HG03025 (cell line): ENCODE data around the gene FAM78B.

Experiments
- ATAC-seq: cut with Tn5 transposase; IDR thresholded peaks from one replicate; pipeline ENCODE4 v1.9.1; 2021; ENCODE audit warnings: mild to moderate bottlenecking, moderate library complexity; ENCODE audit not compliant: unreplicated experiment, low FRiP score

FAM78B gene

GRCh38 chr1:166122873-166123466 is 43.8 kb downstream of the FAM78B start:
- no peak for ATAC-seq

DNA sequence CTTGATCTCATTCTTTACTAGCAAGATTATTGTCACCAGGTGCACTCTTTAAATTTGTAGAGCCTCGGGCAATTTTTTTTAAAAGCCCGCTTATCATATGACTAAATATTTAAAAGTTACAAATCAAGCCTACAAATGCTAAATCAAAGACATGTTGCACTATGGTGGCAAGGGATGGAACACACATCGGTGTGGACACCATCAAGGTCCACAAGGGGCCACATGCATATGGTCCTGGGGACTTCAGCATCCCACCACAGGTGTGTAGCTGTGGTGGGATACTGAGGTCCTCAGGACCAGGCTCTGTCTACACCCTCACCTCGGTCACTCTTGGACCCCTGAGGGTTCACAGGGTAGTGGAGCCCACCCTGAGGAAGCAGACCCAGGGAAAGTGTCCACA is 45.8 kb downstream of the FAM78B start:
- no peak for ATAC-seq

- ATAC-seq, result no peak
These were observed 46.5 kb downstream of the FAM78B start for GRCh38 chr1:166120281-166120680.

- no peak for ATAC-seq
These were observed 47.3 kb downstream of the FAM78B start for GRCh38 chr1:166119471-166119965.

- ATAC-seq, result no peak
These were observed 49.0 kb downstream of the FAM78B start for GRCh38 chr1:166117776-166118175.

- ATAC-seq, result no peak
These were observed 50.8 kb downstream of the FAM78B start for GRCh38 chr1:166116026-166116425.

- no peak for ATAC-seq
These were observed 52.4 kb downstream of the FAM78B start for GRCh38 chr1:166114419-166114818.

DNA sequence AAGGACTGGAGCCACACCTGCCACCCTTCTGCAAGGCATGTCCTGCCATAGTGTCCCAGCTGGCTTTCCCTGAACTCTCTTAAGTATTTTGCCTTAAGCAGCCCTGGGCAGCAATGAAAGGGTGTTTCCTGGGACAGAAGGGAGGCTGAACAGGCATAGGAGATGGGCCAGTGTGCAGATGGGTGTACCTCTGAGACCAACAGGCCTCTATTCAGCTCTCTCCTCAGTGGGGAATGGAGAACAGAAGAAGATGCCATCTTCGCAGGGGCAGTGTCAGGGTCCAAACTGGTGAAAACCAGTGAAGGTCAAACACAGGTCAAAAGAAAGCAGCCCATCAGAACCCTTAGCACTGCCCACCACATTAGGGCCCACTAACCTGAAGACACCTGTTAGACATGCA is 53.2 kb downstream of the FAM78B start:
- ATAC-seq, result no peak

DNA sequence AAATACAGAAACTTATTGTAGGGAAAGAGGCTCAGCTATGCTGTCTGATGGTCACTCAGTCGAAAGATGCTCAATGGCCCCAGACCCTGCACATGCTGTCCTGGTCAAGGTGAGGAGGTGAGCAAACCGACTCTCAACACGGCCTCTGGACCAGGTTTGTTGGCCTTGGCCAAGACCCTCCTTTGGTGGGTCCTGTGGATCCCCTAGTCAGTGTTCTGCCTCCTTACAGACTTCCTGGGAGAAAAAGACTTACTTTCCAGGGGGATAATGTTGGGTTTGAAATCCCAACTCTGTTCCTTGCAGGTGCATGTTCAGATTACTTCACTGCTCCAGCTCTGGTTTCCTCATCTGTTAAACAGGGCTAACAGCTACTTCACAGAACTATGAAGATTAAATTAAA is 53.8 kb downstream of the FAM78B start:
- ATAC-seq, result no peak

DNA sequence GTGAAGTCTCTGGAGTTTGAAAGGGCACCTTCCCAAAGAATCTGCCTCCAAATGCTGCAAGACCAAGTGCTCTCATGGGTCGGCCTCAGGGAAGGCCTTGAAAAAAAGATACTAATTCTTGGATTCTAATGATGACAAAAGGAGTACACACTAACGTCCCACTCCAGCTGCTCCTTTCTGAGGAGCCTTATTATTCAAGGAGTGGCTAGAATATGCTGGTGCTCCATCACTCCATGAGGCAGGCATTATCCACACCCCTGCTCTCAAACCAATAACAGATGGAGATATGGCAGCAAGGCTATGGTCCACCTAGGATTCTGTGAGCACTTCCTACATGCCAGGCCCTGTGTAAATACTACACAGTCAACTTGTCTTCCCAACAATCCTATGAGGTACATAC is 54.4 kb downstream of the FAM78B start:
- no peak for ATAC-seq

DNA sequence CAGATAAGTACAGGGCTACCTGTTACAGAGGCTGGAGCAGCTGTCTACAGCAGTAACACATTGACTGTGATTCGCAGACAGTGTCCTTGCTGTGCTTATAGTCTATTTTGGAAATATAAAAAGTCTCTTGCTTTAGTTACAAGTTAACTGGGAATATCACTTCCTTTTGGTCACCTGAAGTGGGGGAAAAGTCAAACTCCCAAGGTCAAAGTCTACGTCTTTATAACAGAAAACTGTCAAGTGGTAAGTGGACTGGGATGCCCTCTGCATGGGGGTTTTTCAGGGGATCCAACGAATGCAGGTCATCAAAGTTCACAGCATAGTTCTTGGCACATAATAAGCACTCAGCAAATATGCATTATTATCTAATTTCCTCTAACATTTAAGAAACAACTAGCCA is 55.4 kb downstream of the FAM78B start:
- no peak for ATAC-seq

GRCh38 chr1:166090244-166090643 is 76.6 kb downstream of the FAM78B start:
- ATAC-seq, result no peak

DNA sequence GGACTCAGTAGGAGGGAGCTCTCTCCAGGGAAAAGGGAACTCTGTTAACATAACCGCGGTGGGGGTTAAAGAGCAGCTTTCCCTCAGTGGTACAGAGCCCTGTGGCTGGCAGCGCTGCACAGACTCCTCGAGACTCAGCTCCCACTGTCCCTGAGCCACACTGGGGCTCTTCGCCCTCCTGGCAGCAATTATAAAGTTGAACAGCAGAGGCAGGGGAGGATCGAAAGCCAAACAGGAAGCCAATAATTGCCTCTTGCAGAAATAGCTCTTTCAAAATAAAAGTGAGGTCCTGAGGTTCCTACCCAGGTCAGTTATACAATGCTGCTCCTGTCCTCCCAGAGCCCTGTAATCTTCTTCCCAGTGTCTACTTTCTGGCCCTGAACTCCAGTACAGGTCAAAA is 77.0 kb downstream of the FAM78B start:
- no peak for ATAC-seq

GRCh38 chr1:166088572-166088955 is 78.2 kb downstream of the FAM78B start:
- no peak for ATAC-seq

DNA sequence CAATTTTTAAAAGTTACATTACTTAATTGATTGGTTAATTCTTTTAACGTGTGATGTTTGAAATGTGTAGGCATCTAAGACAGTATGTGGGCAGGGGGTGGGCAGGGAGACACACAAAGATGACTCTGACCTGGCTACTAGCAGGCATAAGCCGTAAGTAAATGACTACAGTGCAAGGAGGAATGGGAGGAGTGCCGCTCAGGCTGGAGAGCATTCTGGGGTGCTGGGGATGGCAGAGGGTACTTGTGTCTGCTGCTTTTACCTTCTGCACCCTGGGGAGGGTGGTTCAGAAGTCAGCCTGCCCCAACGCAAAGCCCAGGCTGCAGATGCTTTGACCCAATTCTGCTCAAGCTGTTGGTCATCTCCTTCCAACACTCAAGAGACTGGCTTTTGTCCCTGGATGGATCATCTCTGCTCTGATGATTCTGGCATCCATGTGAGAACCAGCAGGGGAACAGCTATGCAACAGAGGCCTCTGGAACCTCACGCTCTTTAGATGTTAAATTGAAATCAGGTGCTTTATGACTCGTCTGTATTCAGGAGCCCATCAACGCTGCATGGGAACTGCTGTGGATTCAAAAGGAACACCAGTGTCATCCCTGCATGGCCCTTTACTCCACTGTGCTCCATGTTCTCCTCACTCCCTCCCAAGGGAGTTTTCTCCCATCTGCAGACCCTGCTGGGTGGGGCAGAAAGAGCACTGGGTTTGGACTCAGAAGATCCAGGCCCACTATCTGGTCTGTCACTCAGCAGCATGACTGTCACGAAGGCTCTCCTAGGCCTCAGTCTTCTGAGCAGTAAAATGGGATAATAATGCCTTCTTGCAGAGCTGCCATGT is 78.8 kb downstream of the FAM78B start:
- no peak for ATAC-seq

DNA sequence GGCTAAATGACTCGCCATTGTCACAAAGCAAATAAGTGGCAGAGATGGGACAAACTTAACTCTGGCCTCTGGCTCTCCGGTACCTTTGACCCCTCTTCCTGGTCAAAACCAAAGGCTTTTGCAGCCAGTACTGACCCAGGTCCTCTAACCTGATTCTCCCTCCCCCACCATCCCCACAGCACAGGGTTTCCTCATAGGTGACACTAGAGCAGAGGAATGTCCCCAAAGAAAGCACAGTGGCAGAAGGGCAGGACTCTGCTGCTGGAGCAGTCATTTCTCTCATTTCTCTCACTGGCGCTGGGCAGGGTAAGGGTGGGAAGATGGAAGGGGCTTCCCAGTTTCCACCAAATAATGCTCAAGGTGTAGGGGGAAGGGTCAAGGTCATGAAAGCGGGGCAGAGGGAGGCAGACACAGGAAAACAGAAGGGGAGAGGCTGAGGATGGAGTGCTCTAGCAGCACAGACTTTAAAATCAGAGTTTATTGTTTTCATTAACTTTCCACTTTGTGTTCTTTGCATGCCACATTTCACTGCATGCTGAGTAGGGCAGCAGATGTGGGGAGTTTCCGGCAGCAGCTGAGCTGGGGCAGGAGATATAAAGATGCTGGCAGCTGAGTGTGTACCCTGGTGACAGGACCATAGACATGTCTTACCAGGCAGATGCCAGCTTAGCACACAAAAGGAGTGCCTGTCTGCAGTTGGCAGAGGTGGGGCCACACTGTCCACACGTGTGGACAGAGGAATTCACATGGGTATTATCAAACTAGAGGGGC is 80.5 kb downstream of the FAM78B start:
- no peak for ATAC-seq

DNA sequence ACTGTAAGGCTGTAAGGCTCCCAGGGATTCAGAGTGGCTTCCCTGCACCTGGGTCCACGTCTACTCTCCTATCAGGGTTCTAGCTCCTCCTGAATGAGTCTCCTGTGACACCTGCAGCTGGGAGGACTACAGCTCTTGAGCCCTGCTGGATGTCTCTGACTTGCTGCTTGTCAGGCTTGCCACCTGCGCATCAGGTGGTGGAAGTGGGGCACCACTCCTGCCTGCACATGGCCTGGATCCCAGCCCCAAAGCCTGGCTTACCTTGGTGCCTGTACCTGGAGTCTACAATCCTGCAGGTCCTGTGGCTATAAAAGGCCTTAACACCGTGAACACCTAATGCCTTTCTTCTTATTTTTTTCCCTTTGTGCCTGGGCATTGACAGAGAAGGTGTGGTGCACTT is 82.2 kb downstream of the FAM78B start:
- no peak for ATAC-seq

GRCh38 chr1:166083887-166084286 is 82.9 kb downstream of the FAM78B start:
- ATAC-seq, result peak; percentile 70

DNA sequence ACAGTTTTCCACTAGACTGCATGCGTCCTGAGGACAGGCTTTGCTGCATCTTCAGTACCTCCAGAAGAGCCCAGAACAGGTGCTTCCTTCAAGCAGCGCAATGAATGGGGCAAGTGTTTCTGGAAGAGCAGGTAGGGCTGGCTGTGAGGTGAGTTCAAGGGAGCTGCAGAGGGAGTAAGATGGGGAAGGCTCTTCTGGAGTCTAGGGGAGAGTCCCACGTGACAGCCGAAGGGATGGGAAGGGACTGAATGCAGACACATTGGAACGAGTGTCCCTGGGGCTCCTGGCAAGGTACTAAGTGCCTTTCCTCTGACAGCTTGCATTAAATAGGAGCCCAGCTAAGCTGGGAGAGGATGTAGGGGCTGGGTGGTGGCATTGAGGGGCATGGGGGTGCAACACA is 84.2 kb downstream of the FAM78B start:
- no peak for ATAC-seq

GRCh38 chr1:166080967-166081870 is 85.6 kb downstream of the FAM78B start:
- ATAC-seq, result no peak
